GM12878 (cell line): ENCODE measurements around the gene LETMD1. TPM values are rescaled to one million over a fixed set of nuclear protein-coding genes. Genes with fewer than 3 reads are reported as not detected.

ENCODE experiments used
- ATAC-seq: fragments of 200-7000 bp; cut with Tn5 transposase; 3 replicates; pipeline ENCODE4 v1.9.1; 2020; ENCODE audit warnings: mild to moderate bottlenecking, moderate library complexity
- BruUV-seq: library from RNA; stranded (reverse); fragments of 400-500 nt; replicated peaks from 2 replicates; lab custom pipeline; 2021; lab: Mats Ljungman, UMichigan
- CTCF ChIA-PET: fragments of 300-600 bp; sonication (Branson Sonifier 250); formaldehyde crosslinking; extraction: SDS; loops from one replicate; lab custom pipeline; 2021; ENCODE audit warnings: inconsistent platforms; lab: Yijun Ruan, JAX
- POLR2A ChIA-PET: fragments of 350-600 bp; formaldehyde crosslinking; extraction: SDS; loops from one replicate; lab custom pipeline; 2021; ENCODE audit warnings: inconsistent platforms; lab: Charles Lee
- RAD21 ChIA-PET: fragments of 300-600 bp; sonication (Branson Sonifier 250); formaldehyde crosslinking; loops from one replicate; lab custom pipeline; 2023; ENCODE audit warnings: antibody characterized with exemption; ENCODE audit not compliant: unreplicated experiment; lab: Charles Lee
- SMC1A ChIA-PET: fragments of 300-600 bp; sonication (Branson Sonifier 250); formaldehyde crosslinking; loops from one replicate; lab custom pipeline; 2023; ENCODE audit not compliant: unreplicated experiment, uncharacterized antibody; lab: Charles Lee
- DNase-seq: peaks from one replicate; pipeline ENCODE4 v3.0.0-alpha.2; 2011; ENCODE audit warnings: low read depth, low spot score
- FAIRE-seq: peaks from 3 replicates; lab custom pipeline; 2011; peaks lifted over from hg19 to GRCh38; lab: Jason Lieb, UNC
- H2AFZ ChIP-seq: 2 replicates; pipeline ENCODE4 v1.6.0; 2011; ENCODE audit warnings: low read depth, low read length, control low read depth; ENCODE audit not compliant: control insufficient read depth
- H3K27ac ChIP-seq: 2 replicates; pipeline ENCODE4 v1.5.1; 2011; ENCODE audit warnings: control low read depth; ENCODE audit not compliant: control insufficient read depth, insufficient read depth
- H3K27me3 ChIP-seq, 2 experiments: replicated peaks in 1 of 2; 2 replicates each; pipeline versions ENCODE4 v1.6.0 to v1.6.1; 2011; ENCODE audit warnings: low read length in 1 of 2; ENCODE audit not compliant: control insufficient read depth in 2 of 2, insufficient read depth in 2 of 2
- H3K36me3 ChIP-seq, 2 experiments: 2 replicates each; pipeline ENCODE4 v1.5.1; 2011; ENCODE audit warnings: low read length in 1 of 2; ENCODE audit not compliant: control insufficient read depth in 2 of 2, insufficient read depth in 2 of 2
- H3K4me1 ChIP-seq: 2 replicates; pipeline ENCODE4 v1.6.1; 2011; ENCODE audit warnings: mild to moderate bottlenecking, low read length, moderate library complexity, mixed read lengths; ENCODE audit not compliant: control insufficient read depth, insufficient read depth
- H3K4me2 ChIP-seq: 2 replicates; pipeline ENCODE4 v1.6.0; 2011; ENCODE audit warnings: control low read depth; ENCODE audit not compliant: control insufficient read depth, insufficient read depth
- H3K4me3 ChIP-seq: fragments of 200-600 bp; sonication (generic); 2 replicates; pipeline ENCODE4 v1.5.1; 2016
- H3K79me2 ChIP-seq: 2 replicates; pipeline ENCODE4 v1.6.0; 2011; ENCODE audit warnings: low read length; ENCODE audit not compliant: control insufficient read depth, insufficient read depth
- H3K9ac ChIP-seq: 2 replicates; pipeline ENCODE4 v1.8.0; 2011; ENCODE audit warnings: low read length, control low read depth, mixed read lengths; ENCODE audit not compliant: control insufficient read depth, insufficient read depth
- H3K9me3 ChIP-seq: replicated peaks from 3 replicates; pipeline ENCODE4 v1.5.1; 2011; ENCODE audit warnings: mild to moderate bottlenecking, low read length; ENCODE audit not compliant: control insufficient read depth, insufficient read depth
- H4K20me1 ChIP-seq: 2 replicates; pipeline ENCODE4 v1.6.0; 2011; ENCODE audit not compliant: control insufficient read depth, insufficient read depth
- CREB1 ChIP-seq: IDR thresholded peaks from 2 replicates; pipeline ENCODE4 v1.6.1; 2012; ENCODE audit warnings: low read depth, mild to moderate bottlenecking, inconsistent platforms
- ELK1 ChIP-seq: IDR thresholded peaks from 2 replicates; pipeline ENCODE4 v1.6.1; 2012; ENCODE audit warnings: low read depth, low read length, improper control_type of control experiment
- HSF1 ChIP-seq: fragments of 150-350 bp; IDR thresholded peaks from 2 replicates; pipeline ENCODE4 v1.6.1; 2014; ENCODE audit warnings: mild to moderate bottlenecking, low read depth, low read length
- NFYA ChIP-seq: IDR thresholded peaks from 2 replicates; pipeline ENCODE4 v1.6.1; 2011; ENCODE audit warnings: low read depth, mild to moderate bottlenecking, low read length, improper control_type of control experiment, borderline replicate concordance
- PAX5 ChIP-seq: IDR thresholded peaks from 2 replicates; pipeline ENCODE4 v1.6.1; 2011; ENCODE audit warnings: low read depth, low read length, borderline replicate concordance
- PAX8 ChIP-seq: fragments of 450-650 bp; IDR thresholded peaks from 2 replicates; pipeline ENCODE4 v1.6.1; 2017; ENCODE audit warnings: mild to moderate bottlenecking, moderate library complexity
- SRF ChIP-seq, 2 experiments: IDR thresholded peaks; 2 replicates each; pipeline ENCODE4 v1.6.1; 2011; ENCODE audit warnings: low read depth in 2 of 2, low read length in 2 of 2, mild to moderate bottlenecking in 1 of 2, moderate library complexity in 1 of 2
- TBL1XR1 ChIP-seq: IDR thresholded peaks from 2 replicates; pipeline ENCODE4 v1.6.1; 2012; ENCODE audit warnings: low read depth, low read length, improper control_type of control experiment
- WGBS: methylation state at CpG from one replicate; pipeline ENCODE4 v1.1.6; 2016; ENCODE audit warnings: low lambda C conversion rate; ENCODE audit not compliant: insufficient replicate concordance, insufficient coverage; ENCODE audit errors: missing lambda C conversion rate; 5-methylcytosine and 5-hydroxymethylcytosine counted together
- in situ Hi-C: fragments of 300-500 bp; cut with MboI; formaldehyde crosslinking; loops from 9 replicates; pipeline ENCODE4 v1.14.3; 2018; ENCODE audit warnings: mixed read lengths
- intact Hi-C: fragments of 100-400 bp; cut with micrococcal nuclease; formaldehyde crosslinking; loops from one replicate; pipeline ENCODE4 v1.14.2; 2022; ENCODE audit not compliant: unreplicated experiment
- polyA plus RNA-seq, 11 experiments: library from polyadenylated mRNA; depleted of rRNA in 4 of 11; unstranded in 6 of 11; stranded (reverse) in 5 of 11; fragments of >200 nt; fragmentation: Nextera tagmentation in 4 of 11; fragmentation: Illumina TruSeq in 1 of 11; extraction: Ambion mirVana in 4 of 11; extraction: Trizol in 1 of 11; gene quantifications; 1 replicate in 1 of 11; 2 replicates in 10 of 11; pipeline versions ENCODE4 v1.2.1 to v1.2.3, GENCODE V29; 2011 to 2016; ENCODE audit warnings: inconsistent platforms in 2 of 11, missing spikeins in 2 of 11, low read depth in 1 of 11
- total RNA-seq, 4 experiments: library from RNA; depleted of rRNA in 3 of 4; stranded (reverse); fragments of >200 nt in 3 of 4; fragmentation: Illumina TruSeq in 1 of 4; extraction: Trizol in 1 of 4; gene quantifications; 2 replicates each; pipeline versions ENCODE4 v1.2.1 to v1.2.3, GENCODE V29; 2013 to 2021

LETMD1 gene
- total and polyA plus RNA-seq, 10 of the 15 experiments (the other 5 are each of a cell fraction or from before 2014, with no cell fraction given): 30.3 to 116 (median 51.5) TPM

GRCh38 chr12:51028813-51029150, 19.3 kb upstream of the LETMD1 start:
- H3K36me3 ChIP-seq: no peaks in the 10 kb centered on the region
- DNase-seq (no peak), FAIRE-seq (no peak), ATAC-seq (no peak)
- ChIA-PET POLR2A (no interaction called here), CTCF (interaction anchor here (0.9 to 5.1 kb wide), 14 partner anchors 10 to 264 kb away, joined by 3 to 61 read pairs (median 6); a partner anchor contains a TSS), RAD21 (interaction anchor here (1.0 to 6.1 kb wide), 4 partner anchors 15 to 264 kb away, joined by 3 to 43 read pairs (median 9); no protein-coding TSS in a partner anchor), SMC1A (interaction anchor here (0.8 to 2.9 kb wide), 12 partner anchors 9 to 312 kb away, joined by 3 to 8 read pairs (median 3); partner anchors contain the start of gene ATF1)
- no TSS peak for BruUV-seq
- H3K79me2 ChIP-seq: peaks cover 24% of the 10 kb centered on the region
- peaks cover 11% of the 10 kb centered on the region; the same call in 1 of the 2 replicates for H3K4me1 ChIP-seq
- H3K4me2 ChIP-seq: no peak overlapping the region
- in situ Hi-C loops: no loop called here
- H3K4me3 ChIP-seq: no peak overlapping the region
- no peaks in the 10 kb centered on the region; a peak in 1 of 4 replicates for H3K27me3 ChIP-seq
- H3K9ac ChIP-seq: no peak overlapping the region
- 64% methylated on average over 5 of the region's 5 CpGs for WGBS
- H4K20me1 ChIP-seq: no peaks in the 10 kb centered on the region
- no peak overlapping the region for H3K27ac ChIP-seq
- TF ChIP-seq NFYA (no peak), PAX5 (no peak), PAX8 (no peak), HSF1 (no peak), TBL1XR1 (no peak), SRF (IDR thresholded peaks at IDR 0.05; ENCODE audit: low read depth in 2 of 2, low read length in 2 of 2) (no peak), CREB1 (no peak), ELK1 (no peak)
- no peak overlapping the region for H2AFZ ChIP-seq
- H3K9me3 ChIP-seq: no peaks in the 10 kb centered on the region
- intact Hi-C loops: loop anchor here (5.0 kb wide), 3 partner anchors 101 to 261 kb away; a partner anchor contains a TSS
